Neural progenitor cell (in vitro differentiated cells): ENCODE data around the gene ANKRD13C. TPM values are rescaled to one million over a fixed set of nuclear protein-coding genes. Genes with fewer than 3 reads are reported as not detected.
A peak's percentile ranks its signal among the peaks of the same experiment; 100 is the strongest.

ENCODE experiments used
- DNase-seq: peaks from one replicate; pipeline ENCODE4 v3.0.0-alpha.2; 2016; ENCODE audit warnings: low spot score
- H2AFZ ChIP-seq: fragments of 200-600 bp; sonication (generic); replicated peaks from 2 replicates; pipeline ENCODE4 v1.6.1; 2016; ENCODE audit warnings: antibody characterized with exemption
- H3F3A ChIP-seq: fragments of 200-600 bp; sonication (generic); 2 replicates; pipeline ENCODE4 v1.6.1; 2016; ENCODE audit warnings: antibody characterized with exemption, low read depth
- H3K27ac ChIP-seq: fragments of 200-600 bp; sonication (generic); 2 replicates; pipeline ENCODE4 v1.5.1; 2016; ENCODE audit warnings: mild to moderate bottlenecking
- H3K27me3 ChIP-seq: fragments of 200-600 bp; sonication (generic); 2 replicates; pipeline ENCODE4 v1.6.1; 2016; ENCODE audit warnings: mild to moderate bottlenecking, moderate library complexity
- H3K36me3 ChIP-seq: fragments of 200-600 bp; sonication (generic); 2 replicates; pipeline ENCODE4 v1.5.1; 2016
- H3K4me1 ChIP-seq: fragments of 200-600 bp; sonication (generic); 2 replicates; pipeline ENCODE4 v1.6.1; 2016; ENCODE audit warnings: mixed run types
- H3K4me2 ChIP-seq: fragments of 200-600 bp; sonication (generic); 2 replicates; pipeline ENCODE4 v1.6.1; 2016
- H3K4me3 ChIP-seq: fragments of 200-600 bp; sonication (generic); 2 replicates; pipeline ENCODE4 v1.5.1; 2016
- H3K79me2 ChIP-seq: fragments of 200-600 bp; sonication (generic); 2 replicates; pipeline ENCODE4 v1.6.1; 2016; ENCODE audit warnings: low read depth
- H3K9ac ChIP-seq: fragments of 200-600 bp; sonication (generic); 2 replicates; pipeline ENCODE4 v1.6.1; 2016
- H3K9me3 ChIP-seq: fragments of 200-600 bp; sonication (generic); 2 replicates; pipeline ENCODE4 v1.5.1; 2016; ENCODE audit warnings: low read depth
- H4K20me1 ChIP-seq: fragments of 200-600 bp; sonication (generic); 2 replicates; pipeline ENCODE4 v1.6.1; 2016; ENCODE audit warnings: low read depth
- H3K27ac Mint-ChIP-seq: 3 replicates; pipeline ENCODE4 v1.8.0; 2021; ENCODE audit warnings: mixed read lengths
- H3K27me3 Mint-ChIP-seq: 2 replicates; pipeline ENCODE4 v1.8.0; 2022; ENCODE audit warnings: low read depth, mild to moderate bottlenecking, inconsistent platforms, moderate library complexity, mixed read lengths; ENCODE audit not compliant: insufficient read depth
- H3K36me3 Mint-ChIP-seq: 3 replicates; pipeline ENCODE4 v1.8.0; 2021; ENCODE audit warnings: mixed read lengths
- H3K4me1 Mint-ChIP-seq: 3 replicates; pipeline ENCODE4 v1.8.0; 2021; ENCODE audit warnings: mixed read lengths
- H3K4me3 Mint-ChIP-seq: 3 replicates; pipeline ENCODE4 v1.8.0; 2021; ENCODE audit warnings: mild to moderate bottlenecking, moderate library complexity, mixed read lengths
- H3K9me3 Mint-ChIP-seq: 3 replicates; pipeline ENCODE4 v1.8.0; 2020; ENCODE audit warnings: mixed read lengths
- EZH2 ChIP-seq: fragments of 200-600 bp; sonication (generic); IDR thresholded peaks from 2 replicates; pipeline ENCODE4 v1.6.1; 2017; ENCODE audit warnings: antibody characterized with exemption, mild to moderate bottlenecking, moderate library complexity
- EZH2phosphoT487 ChIP-seq: fragments of 200-600 bp; sonication (generic); IDR thresholded peaks from 2 replicates; pipeline ENCODE4 v1.6.1; 2017; ENCODE audit warnings: antibody characterized with exemption
- total RNA-seq: library from RNA; depleted of rRNA; stranded (reverse); fragments of >200 nt; gene quantifications from 2 replicates; pipeline ENCODE4 v1.2.3, GENCODE V29; 2015; ENCODE audit warnings: low replicate concordance
- TF ChIP-seq, protein P1 (sequence below): fragments of 200-600 bp; sonication (generic); IDR thresholded peaks from 2 replicates; pipeline ENCODE4 v1.5.1; 2017; ENCODE audit warnings: antibody characterized with exemption, mild to moderate bottlenecking

Gene ANKRD13C
- total RNA-seq, 1 donor from 2014 or later, result 45.7 TPM

GRCh38 chr1:70392626-70393025 is 38.1 kb upstream of the ANKRD13C start:
- DNase-seq, result no peak
- Histone ChIP-seq H3K9ac (no peak overlapping the region), H3F3A (no peaks in the 10 kb centered on the region), H3K27ac (no peak overlapping the region), H3K36me3 (no peaks in the 10 kb centered on the region), H3K4me1 (no peaks in the 10 kb centered on the region), H3K4me3 (no peak overlapping the region), H3K27me3 (no peaks in the 10 kb centered on the region), H3K79me2 (no peaks in the 10 kb centered on the region), H4K20me1 (no peaks in the 10 kb centered on the region), H3K9me3 (no peaks in the 10 kb centered on the region), H2AFZ (no peak overlapping the region), H3K4me2 (no peak overlapping the region)
- no peaks in the 10 kb centered on the region for H3K4me1 Mint-ChIP-seq
- H3K9me3 Mint-ChIP-seq, result no peaks in the 10 kb centered on the region
- TF ChIP-seq, protein P1, sequence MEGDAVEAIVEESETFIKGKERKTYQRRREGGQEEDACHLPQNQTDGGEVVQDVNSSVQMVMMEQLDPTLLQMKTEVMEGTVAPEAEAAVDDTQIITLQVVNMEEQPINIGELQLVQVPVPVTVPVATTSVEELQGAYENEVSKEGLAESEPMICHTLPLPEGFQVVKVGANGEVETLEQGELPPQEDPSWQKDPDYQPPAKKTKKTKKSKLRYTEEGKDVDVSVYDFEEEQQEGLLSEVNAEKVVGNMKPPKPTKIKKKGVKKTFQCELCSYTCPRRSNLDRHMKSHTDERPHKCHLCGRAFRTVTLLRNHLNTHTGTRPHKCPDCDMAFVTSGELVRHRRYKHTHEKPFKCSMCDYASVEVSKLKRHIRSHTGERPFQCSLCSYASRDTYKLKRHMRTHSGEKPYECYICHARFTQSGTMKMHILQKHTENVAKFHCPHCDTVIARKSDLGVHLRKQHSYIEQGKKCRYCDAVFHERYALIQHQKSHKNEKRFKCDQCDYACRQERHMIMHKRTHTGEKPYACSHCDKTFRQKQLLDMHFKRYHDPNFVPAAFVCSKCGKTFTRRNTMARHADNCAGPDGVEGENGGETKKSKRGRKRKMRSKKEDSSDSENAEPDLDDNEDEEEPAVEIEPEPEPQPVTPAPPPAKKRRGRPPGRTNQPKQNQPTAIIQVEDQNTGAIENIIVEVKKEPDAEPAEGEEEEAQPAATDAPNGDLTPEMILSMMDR, result no peak
- TF ChIP-seq EZH2 (no peak), EZH2phosphoT487 (no peak)
- no peak overlapping the region for H3K4me3 Mint-ChIP-seq
- H3K27ac Mint-ChIP-seq, result no peak overlapping the region
- H3K27me3 Mint-ChIP-seq, result no peaks in the 10 kb centered on the region
- H3K36me3 Mint-ChIP-seq, result no peaks in the 10 kb centered on the region

DNA sequence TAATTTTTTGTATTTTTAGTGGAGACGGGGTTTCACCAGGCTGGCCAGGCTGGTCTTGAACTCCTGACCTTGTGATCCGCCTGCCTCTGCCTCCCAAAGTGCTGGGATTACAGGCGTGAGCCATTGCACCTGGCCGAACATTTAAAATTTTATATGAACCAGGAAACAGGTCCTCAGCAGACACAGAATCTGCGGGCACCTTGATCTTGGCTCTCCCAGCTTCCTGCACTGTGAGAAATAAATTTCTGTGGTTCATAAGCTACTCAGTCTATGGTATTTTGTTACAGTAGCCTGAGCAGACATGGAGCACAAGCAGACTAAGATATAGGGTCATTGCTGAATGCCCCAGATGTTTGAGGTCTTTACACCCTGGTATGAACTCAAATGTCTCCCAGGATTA is 33.0 kb upstream of the ANKRD13C start:
- Histone ChIP-seq H3K79me2 (no peaks in the 10 kb centered on the region), H3K27me3 (no peaks in the 10 kb centered on the region), H3K27ac (no peak overlapping the region), H3K36me3 (no peaks in the 10 kb centered on the region), H3K9ac (no peak overlapping the region), H3K4me2 (no peak overlapping the region), H3K9me3 (no peaks in the 10 kb centered on the region), H4K20me1 (no peaks in the 10 kb centered on the region), H3K4me3 (no peak overlapping the region), H2AFZ (no peak overlapping the region), H3K4me1 (no peaks in the 10 kb centered on the region), H3F3A (no peaks in the 10 kb centered on the region)
- Mint-ChIP-seq H3K4me1 (no peaks in the 10 kb centered on the region), H3K27me3 (peaks cover 5% of the 10 kb centered on the region), H3K27ac (no peak overlapping the region), H3K36me3 (no peaks in the 10 kb centered on the region), H3K9me3 (no peaks in the 10 kb centered on the region), H3K4me3 (no peak overlapping the region)
- DNase-seq, result no peak
- no peak for TF ChIP-seq EZH2phosphoT487
- TF ChIP-seq, protein P1, result no peak
- no peak for TF ChIP-seq EZH2

DNA sequence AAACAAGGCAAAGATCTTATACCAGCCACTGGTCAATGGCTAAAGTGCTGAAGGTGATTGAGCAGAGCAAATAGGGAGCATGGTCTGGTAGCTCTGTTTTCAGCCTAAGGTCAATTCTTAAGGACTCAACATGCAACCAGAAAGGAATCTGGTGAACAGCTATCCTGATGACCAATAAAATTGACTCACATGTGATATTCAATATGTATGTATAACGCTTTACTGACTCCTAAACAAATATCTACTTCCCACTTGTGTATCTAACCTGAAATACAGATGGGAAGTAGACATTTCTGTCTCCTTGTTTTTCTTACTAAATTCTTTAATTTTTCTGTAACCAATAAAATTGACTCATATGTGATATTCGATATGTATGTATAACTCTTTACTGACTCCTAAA is 31.6 kb upstream of the ANKRD13C start:
- Histone ChIP-seq H3K27ac (no peak overlapping the region), H3F3A (no peaks in the 10 kb centered on the region), H3K36me3 (no peaks in the 10 kb centered on the region), H3K4me1 (no peaks in the 10 kb centered on the region), H3K4me2 (no peak overlapping the region), H3K9me3 (no peaks in the 10 kb centered on the region), H4K20me1 (no peaks in the 10 kb centered on the region), H3K79me2 (no peaks in the 10 kb centered on the region), H3K9ac (no peak overlapping the region), H3K27me3 (no peaks in the 10 kb centered on the region), H3K4me3 (no peak overlapping the region), H2AFZ (peak overlapping the region; percentile 68)
- Mint-ChIP-seq H3K27me3 (peaks cover 5% of the 10 kb centered on the region), H3K4me3 (no peak overlapping the region), H3K4me1 (no peaks in the 10 kb centered on the region), H3K36me3 (no peaks in the 10 kb centered on the region), H3K27ac (no peak overlapping the region), H3K9me3 (no peaks in the 10 kb centered on the region)
- no peak for DNase-seq
- no peak for TF ChIP-seq EZH2
- TF ChIP-seq EZH2phosphoT487, result no peak
- TF ChIP-seq, protein P1, result no peak
